ENCODE measurements around the gene NAA15. TPM values are rescaled to one million over a fixed set of nuclear protein-coding genes. Genes with fewer than 3 reads are reported as not detected.
"Not testable (repeated sequence)": the region's sequence is repeated elsewhere in the genome, so short reads cannot be mapped to it uniquely, and the experiment has no call there.

NAA15 gene
- 35.4 TPM for polyA plus RNA-seq (2012; ENCODE audit: missing spikeins)

- TF ChIP-seq POLR2A (IDR thresholded peaks at IDR 0.05; ENCODE audit: low read depth, low read length) (peak; percentile 81), POLR2AphosphoS5 (IDR thresholded peaks at IDR 0.05; ENCODE audit: low read depth, low read length) (no peak; the same call in 1 of the 2 replicates), TAF1 (IDR thresholded peaks at IDR 0.05; ENCODE audit: borderline replicate concordance, low read depth, low read length) (peak; percentile 31; the same call in 1 of the 2 replicates)
- peak; percentile 75 for DNase-seq (ENCODE audit: insufficient read length)
- peak; percentile 88 for FAIRE-seq
Observed at GRCh38 chr4:139301113-139301820, at the start of gene NAA15. NAA15 (plus strand) TSS chr4:139301505; CDS start chr4:139301778, 273 bp downstream.

- DNase-seq (ENCODE audit: insufficient read length) (no peak), FAIRE-seq (no peak)
- TF ChIP-seq TAF1 (IDR thresholded peaks at IDR 0.05; ENCODE audit: borderline replicate concordance, low read depth, low read length): no peak
- TF ChIP-seq POLR2AphosphoS5 (IDR thresholded peaks at IDR 0.05; ENCODE audit: low read depth, low read length): no peak
- no peak for TF ChIP-seq POLR2A (IDR thresholded peaks at IDR 0.05; ENCODE audit: low read depth, low read length)
Observed at GRCh38 chr4:139253046-139253445, 48.3 kb upstream of the NAA15 start.

GRCh38 chr4:139253713-139254112 lies 47.6 kb upstream of the NAA15 start:
- TF ChIP-seq POLR2AphosphoS5 (IDR thresholded peaks at IDR 0.05; ENCODE audit: low read depth, low read length) (no peak), TAF1 (IDR thresholded peaks at IDR 0.05; ENCODE audit: borderline replicate concordance, low read depth, low read length) (no peak), POLR2A (IDR thresholded peaks at IDR 0.05; ENCODE audit: low read depth, low read length) (no peak)
- FAIRE-seq (no peak), DNase-seq (ENCODE audit: insufficient read length) (no peak)

- FAIRE-seq; DNase-seq (ENCODE audit: insufficient read length): not testable (repeated sequence)
Observed at GRCh38 chr4:139255581-139255980, 45.7 kb upstream of the NAA15 start.

DNA sequence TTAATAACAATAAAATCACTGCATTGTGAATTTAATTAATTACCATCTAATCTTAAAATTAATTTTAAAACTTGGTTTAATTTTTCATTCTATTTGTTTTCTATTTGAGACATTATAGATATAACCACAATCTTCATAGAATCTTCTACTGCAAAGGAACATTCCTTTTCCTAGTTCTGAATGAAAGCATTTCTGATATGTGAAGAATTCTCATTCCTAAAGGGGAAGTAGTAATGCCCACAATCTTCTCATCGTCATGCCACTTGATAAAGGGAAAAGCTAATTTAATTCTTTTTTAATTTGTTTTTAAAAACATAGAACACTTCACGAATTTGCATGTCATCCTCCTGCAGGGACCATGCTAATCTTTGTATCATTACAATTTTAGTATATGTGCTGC lies 45.0 kb upstream of the NAA15 start:
- DNase-seq (ENCODE audit: insufficient read length) (no peak), FAIRE-seq (no peak)

DNA sequence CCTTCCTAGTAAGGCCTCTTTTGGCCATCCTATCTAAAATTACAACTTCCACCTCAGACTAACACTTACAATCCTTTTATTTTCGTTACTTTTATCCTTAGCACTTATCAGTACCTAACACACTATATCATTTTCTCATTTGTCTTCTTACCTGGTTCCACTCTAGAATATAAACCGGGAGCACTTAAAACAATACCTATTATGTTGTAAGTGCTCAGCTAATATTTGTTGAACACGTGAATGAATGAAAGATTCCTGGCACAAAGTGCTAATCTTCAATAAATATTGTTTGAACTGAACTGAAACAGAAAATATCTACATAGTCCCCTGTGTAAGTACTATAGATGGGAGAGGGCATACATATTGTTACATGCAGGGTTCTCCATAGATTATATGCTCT lies 35.7 kb upstream of the NAA15 start:
- TF ChIP-seq POLR2A (IDR thresholded peaks at IDR 0.05; ENCODE audit: low read depth, low read length): no peak
- TF ChIP-seq POLR2AphosphoS5 (IDR thresholded peaks at IDR 0.05; ENCODE audit: low read depth, low read length): no peak
- TF ChIP-seq TAF1 (IDR thresholded peaks at IDR 0.05; ENCODE audit: borderline replicate concordance, low read depth, low read length): no peak
- DNase-seq (ENCODE audit: insufficient read length) (no peak), FAIRE-seq (no peak)

More for the DNA sequence above, 45.0 kb upstream of the NAA15 start:
- TF ChIP-seq TAF1 (IDR thresholded peaks at IDR 0.05; ENCODE audit: borderline replicate concordance, low read depth, low read length) (no peak), POLR2A (IDR thresholded peaks at IDR 0.05; ENCODE audit: low read depth, low read length) (no peak), POLR2AphosphoS5 (IDR thresholded peaks at IDR 0.05; ENCODE audit: low read depth, low read length) (no peak)

DNA sequence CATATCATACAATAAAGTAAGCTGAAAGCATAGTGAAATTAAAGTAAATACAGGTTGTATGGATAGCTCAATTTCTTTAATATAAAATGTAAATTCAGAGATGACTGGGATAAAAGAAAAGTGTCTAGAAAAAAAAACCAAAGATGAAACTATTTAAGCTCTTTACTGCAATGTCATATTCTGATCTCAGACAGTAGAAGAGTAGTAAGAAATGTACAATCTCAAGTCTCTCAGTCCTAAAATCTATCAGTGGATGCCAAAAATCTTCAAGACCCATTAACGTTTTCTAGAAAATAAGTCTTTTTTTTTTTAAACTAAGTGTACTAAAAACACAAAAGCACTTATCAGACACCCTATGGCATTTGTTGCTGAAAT lies 35.1 kb upstream of the NAA15 start:
- FAIRE-seq (no peak), DNase-seq (ENCODE audit: insufficient read length) (no peak)
- TF ChIP-seq POLR2A (IDR thresholded peaks at IDR 0.05; ENCODE audit: low read depth, low read length) (no peak), TAF1 (IDR thresholded peaks at IDR 0.05; ENCODE audit: borderline replicate concordance, low read depth, low read length) (no peak), POLR2AphosphoS5 (IDR thresholded peaks at IDR 0.05; ENCODE audit: low read depth, low read length) (no peak)

- FAIRE-seq: peak; percentile 96
- TF ChIP-seq POLR2A (IDR thresholded peaks at IDR 0.05; ENCODE audit: low read depth, low read length): no peak
- TF ChIP-seq POLR2AphosphoS5 (IDR thresholded peaks at IDR 0.05; ENCODE audit: low read depth, low read length): no peak
- TF ChIP-seq TAF1 (IDR thresholded peaks at IDR 0.05; ENCODE audit: borderline replicate concordance, low read depth, low read length): no peak
- DNase-seq (ENCODE audit: insufficient read length): peak; percentile 64
Observed at GRCh38 chr4:139266583-139267257, 34.6 kb upstream of the NAA15 start.

DNA sequence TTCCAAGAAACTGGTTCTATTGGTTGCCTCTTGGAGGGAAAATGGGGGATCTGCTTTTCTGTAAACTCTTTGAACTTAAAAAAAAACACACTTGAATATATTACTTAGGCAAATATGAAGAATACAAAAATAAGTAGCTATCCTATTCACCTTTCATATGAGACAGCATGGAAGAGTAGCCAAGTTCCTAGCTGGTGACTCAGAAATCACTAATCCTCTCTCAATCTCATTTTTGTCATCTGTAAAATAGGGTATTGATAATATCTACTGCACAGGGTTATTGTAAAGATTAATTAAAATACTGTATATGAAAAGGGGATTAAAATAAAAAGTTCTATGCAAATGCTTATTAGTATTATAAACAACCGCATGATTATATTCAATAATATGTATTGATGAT lies 34.0 kb upstream of the NAA15 start:
- TF ChIP-seq POLR2A (IDR thresholded peaks at IDR 0.05; ENCODE audit: low read depth, low read length) (no peak), TAF1 (IDR thresholded peaks at IDR 0.05; ENCODE audit: borderline replicate concordance, low read depth, low read length) (no peak), POLR2AphosphoS5 (IDR thresholded peaks at IDR 0.05; ENCODE audit: low read depth, low read length) (no peak)
- DNase-seq (ENCODE audit: insufficient read length) (no peak), FAIRE-seq (no peak)

DNA sequence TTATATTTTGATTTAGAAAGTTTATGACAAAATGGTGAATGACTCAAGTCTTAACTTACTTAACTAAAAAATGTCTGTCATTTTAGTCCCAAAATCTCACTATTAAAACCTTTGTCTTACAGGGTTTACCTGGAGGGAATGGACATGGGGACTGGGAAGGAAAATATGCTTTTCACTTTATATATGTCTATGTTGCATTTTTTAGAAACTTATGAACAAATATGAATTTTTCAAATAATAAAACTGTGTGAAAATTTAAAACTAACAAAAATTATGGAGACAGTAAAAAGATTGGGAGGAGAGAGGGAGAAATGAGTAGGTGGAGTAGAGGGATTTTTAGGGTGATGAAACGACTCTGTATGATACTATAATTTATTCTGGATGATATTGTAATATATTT lies 27.5 kb upstream of the NAA15 start:
- DNase-seq (ENCODE audit: insufficient read length) (no peak), FAIRE-seq (no peak)
- no peak for TF ChIP-seq POLR2A (IDR thresholded peaks at IDR 0.05; ENCODE audit: low read depth, low read length)
- no peak for TF ChIP-seq POLR2AphosphoS5 (IDR thresholded peaks at IDR 0.05; ENCODE audit: low read depth, low read length)
- no peak for TF ChIP-seq TAF1 (IDR thresholded peaks at IDR 0.05; ENCODE audit: borderline replicate concordance, low read depth, low read length)

- DNase-seq (ENCODE audit: insufficient read length) (no peak), FAIRE-seq (no peak)
- TF ChIP-seq POLR2AphosphoS5 (IDR thresholded peaks at IDR 0.05; ENCODE audit: low read depth, low read length) (no peak), POLR2A (IDR thresholded peaks at IDR 0.05; ENCODE audit: low read depth, low read length) (no peak), TAF1 (IDR thresholded peaks at IDR 0.05; ENCODE audit: borderline replicate concordance, low read depth, low read length) (no peak)
Observed at GRCh38 chr4:139274790-139275189, 26.5 kb upstream of the NAA15 start.

- TF ChIP-seq POLR2A (IDR thresholded peaks at IDR 0.05; ENCODE audit: low read depth, low read length) (no peak), POLR2AphosphoS5 (IDR thresholded peaks at IDR 0.05; ENCODE audit: low read depth, low read length) (no peak), TAF1 (IDR thresholded peaks at IDR 0.05; ENCODE audit: borderline replicate concordance, low read depth, low read length) (no peak)
- FAIRE-seq (no peak), DNase-seq (ENCODE audit: insufficient read length) (no peak)
Observed at GRCh38 chr4:139275281-139275735, 26.0 kb upstream of the NAA15 start.
